CD4-positive, alpha-beta T cell treated with Interleukin-2 at 100 ng/mL for 4 hours (primary cell): ENCODE measurements around the gene GRIK5.

Experiments used
- DNase-seq: peaks from one replicate; pipeline ENCODE4 v3.0.0-alpha.2; 2020; ENCODE audit warnings: low spot score

Gene GRIK5

GRCh38 chr19:42095814-42096230, 25.8 kb upstream of the GRIK5 start:
- no peak for DNase-seq

GRCh38 chr19:42095142-42095813, 25.3 kb upstream of the GRIK5 start:
- no peak for DNase-seq

- no peak for DNase-seq
These were observed 23.9 kb upstream of the GRIK5 start for GRCh38 chr19:42093926-42094325.

GRCh38 chr19:42093505-42093904, 23.5 kb upstream of the GRIK5 start:
- no peak for DNase-seq

DNA sequence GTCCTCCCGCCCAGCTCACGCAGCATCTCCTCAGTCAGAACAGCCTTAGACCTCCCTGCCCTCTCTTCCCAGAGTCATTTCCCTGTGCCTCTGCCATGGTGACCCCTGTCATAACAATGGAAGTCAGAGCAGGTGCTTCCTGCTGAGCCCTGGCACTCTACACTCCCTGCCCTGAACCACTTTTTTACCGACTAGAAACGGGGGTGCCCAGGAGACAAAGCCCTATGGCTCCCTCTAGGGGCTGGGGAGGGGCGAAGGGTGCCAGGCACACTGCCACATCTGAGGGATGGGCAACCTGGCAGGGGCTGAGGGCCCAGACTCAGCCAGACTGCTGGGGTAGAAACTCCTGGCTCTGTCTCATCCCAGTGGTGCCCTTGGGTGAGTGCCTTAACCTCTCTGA, 22.3 kb upstream of the GRIK5 start:
- peak; percentile 40 for DNase-seq

- DNase-seq, result no peak
These were observed 21.7 kb upstream of the GRIK5 start for GRCh38 chr19:42091742-42092141.

- no peak for DNase-seq
These were observed 21.3 kb upstream of the GRIK5 start for GRCh38 chr19:42091300-42091699.

- no peak for DNase-seq
These were observed 20.7 kb upstream of the GRIK5 start for GRCh38 chr19:42090672-42091071.

DNA sequence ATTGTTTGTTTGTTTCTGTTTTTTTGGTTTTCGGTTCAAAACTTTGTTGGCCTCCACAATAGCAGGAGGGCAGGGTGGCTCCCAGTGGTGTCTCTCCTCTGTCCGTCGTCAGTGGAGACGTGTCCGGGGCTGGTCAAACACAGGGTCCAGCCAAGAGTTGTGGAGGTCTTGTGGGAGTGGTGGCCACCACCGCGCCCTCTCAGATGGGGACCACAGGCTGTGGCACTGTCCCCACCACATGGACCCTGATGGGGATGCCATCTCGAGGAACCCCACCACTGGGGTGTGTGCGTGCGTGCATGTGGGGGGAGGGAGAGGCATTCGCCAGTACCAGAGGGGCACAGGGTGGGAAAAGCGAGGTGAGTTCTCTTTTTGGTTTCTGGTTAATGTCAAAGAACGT, 19.8 kb upstream of the GRIK5 start:
- no peak for DNase-seq

GRCh38 chr19:42089191-42089750, 19.3 kb upstream of the GRIK5 start:
- DNase-seq, result no peak

GRCh38 chr19:42088471-42089190, 18.6 kb upstream of the GRIK5 start:
- no peak for DNase-seq

- DNase-seq, result no peak
These were observed 17.0 kb upstream of the GRIK5 start for GRCh38 chr19:42086770-42087550.

DNA sequence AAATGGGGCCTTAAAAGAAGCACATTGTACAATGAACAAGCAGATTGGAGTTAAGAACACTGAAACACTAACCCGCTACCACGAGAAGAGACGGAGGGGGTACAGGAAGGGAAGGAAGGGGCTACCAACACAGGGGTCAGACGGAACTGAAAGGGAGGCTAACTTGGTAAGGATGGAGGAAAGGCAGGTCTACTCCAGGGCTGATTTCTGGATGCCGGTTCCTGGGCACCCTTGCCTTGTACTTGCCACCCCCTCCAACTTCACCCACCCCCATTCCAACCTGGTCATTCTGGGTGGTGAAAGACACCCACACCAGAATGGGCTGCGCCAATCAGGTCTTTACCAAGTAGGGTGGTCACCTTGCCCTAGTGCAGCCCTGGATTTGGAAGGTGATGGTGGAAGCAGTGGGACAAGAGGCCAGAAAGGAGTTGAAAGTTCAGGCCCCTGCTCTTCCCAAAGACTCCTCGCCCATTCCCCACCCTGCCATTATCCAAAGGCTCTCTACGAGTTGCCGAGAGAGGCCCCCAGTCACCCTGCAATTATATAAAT, 16.3 kb upstream of the GRIK5 start:
- no peak for DNase-seq

- DNase-seq, result no peak
These were observed 13.5 kb upstream of the GRIK5 start for GRCh38 chr19:42083537-42083936.

DNA sequence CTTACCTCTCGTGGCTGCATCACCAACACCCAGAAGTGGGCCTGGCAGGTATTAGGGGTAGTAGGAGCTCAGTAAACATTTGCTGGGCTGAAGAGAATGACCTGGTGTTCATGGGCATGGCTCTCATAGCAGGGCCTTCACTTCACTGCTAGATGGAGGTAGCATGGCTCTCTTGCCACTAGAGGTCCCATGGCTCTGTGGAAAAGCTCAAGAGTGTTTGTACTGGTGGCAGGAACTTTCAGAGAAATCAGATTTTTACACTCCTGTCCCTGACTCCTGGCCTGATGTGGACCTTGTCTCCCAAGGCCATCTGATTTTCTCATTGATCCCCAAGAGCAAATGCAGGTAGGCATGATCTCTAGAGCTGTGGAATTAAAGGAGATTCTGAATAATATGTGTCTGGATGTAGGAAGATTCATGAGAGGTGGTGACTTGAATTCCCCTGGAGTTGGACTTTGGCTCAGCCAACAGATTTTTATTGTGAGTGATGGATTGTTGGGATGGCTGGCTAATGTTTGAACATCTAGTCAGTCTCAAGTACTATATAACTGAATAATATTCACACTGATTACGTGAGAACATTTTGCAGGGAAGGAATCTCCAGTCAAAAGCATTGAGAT, 11.7 kb upstream of the GRIK5 start:
- peak; percentile 22 for DNase-seq

DNA sequence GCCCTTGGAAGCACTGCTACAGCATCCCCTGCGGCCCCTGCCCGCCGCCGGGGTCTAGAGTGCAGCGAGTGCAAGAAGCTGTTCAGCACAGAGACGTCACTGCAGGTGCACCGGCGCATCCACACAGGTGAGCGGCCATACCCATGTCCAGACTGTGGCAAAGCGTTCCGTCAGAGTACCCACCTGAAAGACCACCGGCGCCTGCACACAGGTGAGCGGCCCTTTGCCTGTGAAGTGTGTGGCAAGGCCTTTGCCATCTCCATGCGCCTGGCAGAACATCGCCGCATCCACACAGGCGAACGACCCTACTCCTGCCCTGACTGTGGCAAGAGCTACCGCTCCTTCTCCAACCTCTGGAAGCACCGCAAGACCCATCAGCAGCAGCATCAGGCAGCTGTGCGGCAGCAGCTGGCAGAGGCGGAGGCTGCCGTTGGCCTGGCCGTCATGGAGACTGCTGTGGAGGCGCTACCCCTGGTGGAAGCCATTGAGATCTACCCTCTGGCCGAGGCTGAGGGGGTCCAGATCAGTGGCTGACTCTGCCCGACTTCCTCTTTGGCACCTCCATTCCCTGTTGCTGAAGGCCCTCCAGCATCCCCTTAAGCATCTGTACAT, 10.9 kb upstream of the GRIK5 start:
- no peak for DNase-seq

DNA sequence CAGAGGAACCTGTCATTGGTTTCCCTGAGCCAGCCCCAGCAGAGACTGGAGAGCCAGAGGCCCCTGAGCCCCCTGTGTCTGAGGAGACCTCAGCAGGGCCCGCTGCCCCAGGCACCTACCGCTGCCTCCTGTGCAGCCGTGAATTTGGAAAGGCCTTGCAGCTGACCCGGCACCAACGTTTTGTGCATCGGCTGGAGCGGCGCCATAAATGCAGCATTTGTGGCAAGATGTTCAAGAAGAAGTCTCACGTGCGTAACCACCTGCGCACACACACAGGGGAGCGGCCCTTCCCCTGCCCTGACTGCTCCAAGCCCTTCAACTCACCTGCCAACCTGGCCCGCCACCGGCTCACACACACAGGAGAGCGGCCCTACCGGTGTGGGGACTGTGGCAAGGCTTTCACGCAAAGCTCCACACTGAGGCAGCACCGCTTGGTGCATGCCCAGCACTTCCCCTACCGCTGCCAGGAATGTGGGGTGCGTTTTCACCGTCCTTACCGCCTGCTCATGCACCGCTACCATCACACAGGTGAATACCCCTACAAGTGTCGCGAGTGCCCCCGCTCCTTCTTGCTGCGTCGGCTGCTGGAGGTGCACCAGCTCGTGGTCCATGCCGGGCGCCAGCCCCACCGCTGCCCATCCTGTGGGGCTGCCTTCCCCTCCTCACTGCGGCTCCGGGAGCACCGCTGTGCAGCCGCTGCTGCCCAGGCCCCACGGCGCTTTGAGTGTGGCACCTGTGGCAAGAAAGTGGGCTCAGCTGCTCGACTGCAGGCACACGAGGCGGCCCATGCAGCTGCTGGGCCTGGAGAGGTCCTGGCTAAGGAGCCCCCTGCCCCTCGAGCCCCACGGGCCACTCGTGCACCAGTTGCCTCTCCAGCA, 10.1 kb upstream of the GRIK5 start:
- no peak for DNase-seq

DNA sequence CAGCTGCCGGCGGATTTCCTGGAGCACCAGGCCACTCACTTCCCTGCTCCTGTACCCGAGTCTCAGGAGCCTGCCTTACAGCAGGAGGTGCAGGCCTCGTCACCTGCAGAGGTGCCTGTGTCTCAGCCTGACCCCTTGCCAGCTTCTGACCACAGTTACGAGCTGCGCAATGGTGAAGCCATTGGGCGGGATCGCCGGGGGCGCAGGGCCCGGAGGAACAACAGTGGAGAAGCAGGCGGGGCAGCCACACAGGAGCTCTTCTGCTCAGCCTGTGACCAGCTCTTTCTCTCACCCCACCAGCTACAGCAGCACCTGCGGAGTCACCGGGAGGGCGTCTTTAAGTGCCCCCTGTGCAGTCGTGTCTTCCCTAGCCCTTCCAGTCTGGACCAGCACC, 9.3 kb upstream of the GRIK5 start:
- no peak for DNase-seq

DNA sequence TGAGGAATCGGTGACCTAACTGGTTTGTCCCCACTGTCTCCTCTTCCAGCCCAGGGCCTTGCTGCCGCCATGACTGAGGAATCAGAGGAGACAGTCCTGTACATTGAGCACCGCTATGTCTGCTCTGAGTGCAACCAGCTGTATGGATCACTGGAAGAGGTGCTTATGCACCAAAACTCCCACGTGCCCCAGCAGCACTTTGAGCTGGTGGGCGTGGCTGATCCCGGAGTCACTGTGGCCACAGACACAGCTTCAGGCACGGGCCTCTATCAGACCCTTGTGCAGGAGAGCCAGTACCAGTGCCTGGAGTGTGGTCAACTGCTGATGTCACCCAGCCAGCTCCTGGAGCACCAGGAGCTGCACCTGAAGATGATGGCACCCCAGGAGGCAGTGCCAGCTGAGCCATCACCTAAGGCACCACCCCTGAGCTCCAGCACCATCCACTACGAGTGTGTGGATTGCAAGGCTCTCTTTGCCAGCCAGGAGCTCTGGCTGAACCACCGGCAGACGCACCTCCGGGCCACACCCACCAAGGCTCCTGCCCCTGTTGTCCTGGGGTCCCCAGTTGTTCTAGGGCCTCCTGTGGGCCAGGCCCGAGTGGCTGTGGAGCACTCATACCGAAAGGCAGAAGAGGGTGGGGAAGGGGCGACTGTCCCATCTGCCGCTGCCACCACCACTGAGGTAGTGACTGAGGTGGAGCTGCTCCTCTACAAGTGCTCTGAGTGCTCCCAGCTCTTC, 8.7 kb upstream of the GRIK5 start:
- DNase-seq, result no peak

DNA sequence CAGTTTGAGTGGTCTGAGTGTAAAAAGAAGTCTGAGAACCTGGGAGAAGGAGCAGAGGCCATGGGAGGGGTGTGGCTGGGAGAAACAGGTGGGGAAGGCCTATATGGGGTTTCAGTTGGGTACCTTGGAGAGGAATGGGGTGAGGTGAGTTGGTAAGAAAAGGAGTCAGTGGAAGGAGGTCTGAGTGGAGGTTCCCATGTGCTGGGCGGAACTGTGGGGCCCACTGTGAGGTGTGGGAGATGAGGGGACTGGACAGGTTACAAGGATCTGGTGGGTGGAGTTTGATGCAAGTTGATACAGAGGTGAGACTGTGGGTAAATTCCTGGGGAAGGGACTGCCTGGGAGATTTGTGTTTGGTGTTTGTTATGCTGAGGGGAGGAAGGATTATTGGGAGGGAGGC, 8.1 kb upstream of the GRIK5 start:
- no peak for DNase-seq
